Keratinocyte (primary cell): ENCODE measurements around the gene DFFB. TPM values are rescaled to one million over a fixed set of nuclear protein-coding genes. Genes with fewer than 3 reads are reported as not detected.

Source experiments
- DNase-seq: peaks from one replicate; pipeline ENCODE4 v3.0.0-alpha.2; 2011; ENCODE audit warnings: low read depth, missing footprints, low spot score
- FAIRE-seq: peaks from 2 replicates; lab custom pipeline; 2011; peaks lifted over from hg19 to GRCh38; lab: Jason Lieb, UNC
- H2AFZ ChIP-seq: 2 replicates; pipeline ENCODE4 v1.6.0; 2012; ENCODE audit warnings: low read length, control low read depth, inconsistent platforms; ENCODE audit not compliant: control insufficient read depth
- H3K27ac ChIP-seq: 2 replicates; pipeline ENCODE4 v1.5.1; 2011; ENCODE audit warnings: low read length; ENCODE audit not compliant: control insufficient read depth, insufficient read depth
- H3K27me3 ChIP-seq: 3 replicates; pipeline ENCODE4 v1.6.0; 2011; ENCODE audit warnings: low read length; ENCODE audit not compliant: control insufficient read depth, insufficient read depth; ENCODE audit errors: extremely low read depth
- H3K36me3 ChIP-seq, 2 experiments: 2 replicates in 1 of 2; 3 replicates in 1 of 2; pipeline ENCODE4 v1.5.1; 2011; ENCODE audit warnings: low read length in 2 of 2, mild to moderate bottlenecking in 1 of 2; ENCODE audit not compliant: control insufficient read depth in 2 of 2, insufficient read depth in 2 of 2; ENCODE audit errors: extremely low read depth in 1 of 2
- H3K4me1 ChIP-seq: 3 replicates; pipeline ENCODE4 v1.5.1; 2011; ENCODE audit warnings: low read length; ENCODE audit not compliant: control insufficient read depth, insufficient read depth; ENCODE audit errors: extremely low read depth
- H3K4me2 ChIP-seq: 3 replicates; pipeline ENCODE4 v1.6.0; 2011; ENCODE audit warnings: low read depth, low read length; ENCODE audit not compliant: control insufficient read depth, insufficient read depth; ENCODE audit errors: extremely low read depth
- H3K4me3 ChIP-seq, 3 experiments: fragments of 200-600 bp in 1 of 3; sonication (generic) in 1 of 3; 2 replicates in 2 of 3; 3 replicates in 1 of 3; pipeline ENCODE4 v1.5.1; 2011 to 2016; ENCODE audit warnings: low read length in 3 of 3, mild to moderate bottlenecking in 3 of 3, control low read depth in 2 of 3, inconsistent platforms in 1 of 3, low read depth in 1 of 3, mixed read lengths in 1 of 3, mixed run types in 1 of 3, moderate library complexity in 1 of 3; ENCODE audit not compliant: control insufficient read depth in 2 of 3, insufficient read depth in 2 of 3; ENCODE audit errors: extremely low read depth in 1 of 3
- H3K79me2 ChIP-seq: 2 replicates; pipeline ENCODE4 v1.6.0; 2012; ENCODE audit warnings: low read length; ENCODE audit not compliant: control insufficient read depth, insufficient read depth
- H3K9ac ChIP-seq: 3 replicates; pipeline ENCODE4 v1.6.0; 2011; ENCODE audit warnings: low read length; ENCODE audit not compliant: control insufficient read depth, insufficient read depth; ENCODE audit errors: extremely low read depth
- H3K9me1 ChIP-seq: 3 replicates; pipeline ENCODE4 v1.6.0; 2011; ENCODE audit warnings: low read length; ENCODE audit not compliant: control insufficient read depth, insufficient read depth; ENCODE audit errors: extremely low read depth
- H3K9me3 ChIP-seq: 2 replicates; pipeline ENCODE4 v1.5.1; 2012; ENCODE audit warnings: low read depth, low read length; ENCODE audit not compliant: control insufficient read depth
- H4K20me1 ChIP-seq: 3 replicates; pipeline ENCODE4 v1.6.0; 2011; ENCODE audit warnings: low read length; ENCODE audit not compliant: control insufficient read depth, insufficient read depth; ENCODE audit errors: extremely low read depth
- CTCF ChIP-seq, 3 experiments: IDR thresholded peaks in 1 of 3; conservative IDR thresholded peaks in 1 of 3; optimal IDR thresholded peaks in 1 of 3; 2 replicates in 2 of 3; 3 replicates in 1 of 3; pipeline versions ENCODE3 to v1.5.1; 2011; ENCODE audit warnings: low read length in 3 of 3, mild to moderate bottlenecking in 3 of 3, moderate library complexity in 2 of 3, control low read depth in 1 of 3, inconsistent platforms in 1 of 3; ENCODE audit not compliant: insufficient read depth in 2 of 3; ENCODE audit errors: extremely low read depth in 1 of 3
- EZH2 ChIP-seq: IDR thresholded peaks from one replicate; pipeline ENCODE4 v1.6.1; 2012; ENCODE audit warnings: inconsistent platforms, mild to moderate bottlenecking, low read length, moderate library complexity
- dilution Hi-C: fragments of 300-500 bp; cut with MboI; formaldehyde crosslinking; loops from one replicate; pipeline ENCODE4 v1.7.0; 2020; ENCODE audit warnings: low sequenced_read_pairs; ENCODE audit not compliant: extremely low pct_ligation_motif_present
- polyA plus RNA-seq, 5 experiments: library from polyadenylated mRNA; depleted of rRNA in 3 of 5; stranded (reverse) in 3 of 5; stranded (forward) in 1 of 5; unstranded in 1 of 5; fragments of >200 nt; gene quantifications; 1 replicate in 1 of 5; 2 replicates in 3 of 5; 3 replicates in 1 of 5; pipeline versions ENCODE4 v1.2.1 to v1.2.3, GENCODE V29; 2011 to 2012; ENCODE audit warnings: missing spikeins in 2 of 5, low read depth in 1 of 5, low replicate concordance in 1 of 5

The DFFB gene
- polyA plus RNA-seq, 1 donor (not counting 4 experiments of a cell fraction or from before 2014, with no cell fraction given): 5.2 TPM

- peak overlapping the region; percentile 90 for H3K4me2 ChIP-seq
- H4K20me1 ChIP-seq: peaks cover 12% of the 10 kb centered on the region
- peak in 1 of 3 experiments; percentile 6 for TF ChIP-seq CTCF (optimal IDR thresholded peaks at IDR 0.05 in 1 of 3, IDR thresholded peaks at IDR 0.05 in 1 of 3, conservative IDR thresholded peaks at IDR 0.05 in 1 of 3; ENCODE audit: extremely low read depth in 1 of 3, insufficient read depth in 2 of 3, low read length in 3 of 3)
- no peak for TF ChIP-seq EZH2
- H3K9me1 ChIP-seq: no peaks in the 10 kb centered on the region
- H3K79me2 ChIP-seq: peaks cover 53% of the 10 kb centered on the region
- no peaks in the 10 kb centered on the region for H3K27me3 ChIP-seq
- peaks cover 2% of the 10 kb centered on the region in 2 experiments for H3K36me3 ChIP-seq
- H3K4me1 ChIP-seq: peaks cover 3% of the 10 kb centered on the region
- H3K9ac ChIP-seq: peak overlapping the region; percentile 86
- peak overlapping the region; percentile 84 for H3K27ac ChIP-seq
- FAIRE-seq (no peak), DNase-seq (no peak)
- H3K4me3 ChIP-seq: peak overlapping the region; percentile 66 to 97 (median 73)
- no peaks in the 10 kb centered on the region for H3K9me3 ChIP-seq
- dilution Hi-C loops: no loop called here
- H2AFZ ChIP-seq: peak overlapping the region; percentile 72
These were observed 42.5 kb downstream of the DFFB start for GRCh38 chr1:3899754-3900149.

GRCh38 chr1:3900150-3900968, 43.1 kb downstream of the DFFB start, which contains the start of gene C1orf174:
TSS of gene C1orf174 (minus strand) at chr1:3900272. CDS start at chr1:3900186, 86 bp downstream.
- dilution Hi-C loops: no loop called here
- FAIRE-seq: peak; percentile 67
- H3K4me2 ChIP-seq: peak within 1 kb of the TSS; percentile 90
- no peaks in the 10 kb centered on the region for H3K9me3 ChIP-seq
- TF ChIP-seq EZH2 (no peak), CTCF (optimal IDR thresholded peaks at IDR 0.05 in 1 of 3, IDR thresholded peaks at IDR 0.05 in 1 of 3, conservative IDR thresholded peaks at IDR 0.05 in 1 of 3; ENCODE audit: extremely low read depth in 1 of 3, insufficient read depth in 2 of 3, low read length in 3 of 3) (no peak)
- peak within 1 kb of the TSS; percentile 97 for H2AFZ ChIP-seq
- peaks cover 10% of the 10 kb centered on the region for H4K20me1 ChIP-seq
- peak within 1 kb of the TSS; percentile 84 for H3K27ac ChIP-seq
- H3K4me3 ChIP-seq: peak within 1 kb of the TSS; percentile 66 to 97 (median 73)
- H3K27me3 ChIP-seq: no peaks in the 10 kb centered on the region
- H3K4me1 ChIP-seq: peaks cover 3% of the 10 kb centered on the region
- H3K79me2 ChIP-seq: peaks cover 47% of the 10 kb centered on the region
- H3K9me1 ChIP-seq: no peaks in the 10 kb centered on the region
- H3K9ac ChIP-seq: peak within 1 kb of the TSS; percentile 86
- DNase-seq: peak; percentile 71
- H3K36me3 ChIP-seq: peaks cover 0 to 2% of the 10 kb centered on the region in 2 experiments
